ENCODE data around the gene PKD1L1.
"Not testable (repeated sequence)": the region's sequence is repeated elsewhere in the genome, so short reads cannot be mapped to it uniquely, and the experiment has no call there.

PKD1L1 gene

DNA sequence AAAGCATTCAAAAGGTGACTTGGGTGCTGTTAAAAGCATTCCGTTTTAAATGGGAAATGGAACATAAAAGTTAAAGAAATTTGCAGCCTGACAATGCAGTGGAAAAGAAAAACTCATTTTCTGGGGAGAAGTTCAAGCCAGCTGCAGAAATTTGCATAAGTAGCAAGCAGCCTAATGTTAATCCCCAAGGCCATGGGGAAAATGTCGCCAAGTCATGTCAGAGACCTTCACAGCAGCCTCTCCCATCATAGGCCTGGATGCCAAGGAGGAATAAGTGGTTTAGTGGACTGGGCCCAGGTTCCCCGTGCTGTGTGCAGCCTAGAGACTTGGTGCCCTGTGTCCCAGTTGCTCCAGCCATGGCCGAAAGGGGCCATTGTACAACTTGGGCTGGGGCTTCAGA, 154.2 kb downstream of the PKD1L1 start:
- DNase-seq (ENCODE audit: low spot score), result no peak

DNA sequence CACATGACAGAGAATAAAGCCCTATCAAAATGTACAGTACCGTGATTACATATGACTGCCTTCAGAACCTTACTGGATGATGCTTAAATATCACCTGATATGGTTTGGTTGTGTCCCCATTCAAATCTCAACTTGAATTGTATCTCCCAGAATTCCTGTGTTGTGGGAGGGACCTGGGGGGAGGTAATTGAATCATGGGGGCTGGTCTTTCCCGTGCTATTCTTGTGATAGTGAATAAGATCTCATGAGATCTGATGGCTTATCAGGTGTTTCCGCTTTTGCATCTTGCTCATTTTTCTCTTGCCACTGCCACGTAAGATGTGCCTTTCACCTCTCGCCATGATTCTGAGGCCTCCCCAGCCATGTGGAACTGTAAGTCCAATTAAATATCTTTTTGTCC, 155.1 kb downstream of the PKD1L1 start:
- DNase-seq (ENCODE audit: low spot score), result not testable (repeated sequence)

- peak; percentile 38 for DNase-seq (ENCODE audit: low spot score)
Observed at GRCh38 chr7:47792521-47793121, 155.6 kb downstream of the PKD1L1 start.

GRCh38 chr7:47791682-47792081, 156.6 kb downstream of the PKD1L1 start:
- no peak for DNase-seq (ENCODE audit: low spot score)

GRCh38 chr7:47788083-47788482, 160.2 kb downstream of the PKD1L1 start:
- DNase-seq (ENCODE audit: low spot score), result no peak

DNA sequence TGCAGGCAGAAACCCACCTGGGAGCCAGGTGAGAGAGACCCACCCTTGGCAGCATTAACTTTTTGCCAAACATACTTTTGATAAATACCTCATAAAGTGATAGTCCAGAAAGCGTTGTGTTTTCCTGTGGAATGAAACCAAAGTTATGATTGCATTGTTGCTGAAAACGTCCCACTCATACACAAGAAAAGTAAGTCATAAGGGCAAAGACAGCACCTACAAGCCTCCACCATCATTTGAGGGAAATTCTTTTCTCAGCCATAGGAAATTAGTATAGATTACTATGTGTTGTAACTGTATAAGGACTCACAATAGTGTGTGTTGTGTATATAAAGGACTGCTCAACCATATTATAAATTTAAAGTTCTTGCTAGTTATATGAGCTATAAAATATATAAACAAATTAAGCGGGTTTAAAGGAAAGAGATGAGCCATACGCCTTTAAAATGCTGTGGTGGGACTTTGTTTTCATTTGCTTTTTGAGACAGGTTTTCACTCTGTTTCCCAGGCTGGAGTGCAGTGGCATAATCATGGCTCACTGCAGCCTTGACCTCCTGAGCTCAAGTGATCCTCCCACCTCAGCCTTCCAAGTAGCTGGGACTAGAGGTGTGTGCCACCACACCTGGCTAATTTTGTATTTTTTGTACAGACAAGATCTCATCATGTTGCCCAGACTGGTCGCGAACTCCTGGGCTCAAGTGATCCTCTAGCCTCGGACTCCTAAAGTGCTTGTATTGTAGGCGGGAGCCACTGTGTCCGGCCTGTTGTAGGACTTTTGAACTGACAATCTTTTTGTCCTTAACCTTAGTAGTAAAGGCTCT, 160.8 kb downstream of the PKD1L1 start:
- DNase-seq (ENCODE audit: low spot score), result no peak

DNA sequence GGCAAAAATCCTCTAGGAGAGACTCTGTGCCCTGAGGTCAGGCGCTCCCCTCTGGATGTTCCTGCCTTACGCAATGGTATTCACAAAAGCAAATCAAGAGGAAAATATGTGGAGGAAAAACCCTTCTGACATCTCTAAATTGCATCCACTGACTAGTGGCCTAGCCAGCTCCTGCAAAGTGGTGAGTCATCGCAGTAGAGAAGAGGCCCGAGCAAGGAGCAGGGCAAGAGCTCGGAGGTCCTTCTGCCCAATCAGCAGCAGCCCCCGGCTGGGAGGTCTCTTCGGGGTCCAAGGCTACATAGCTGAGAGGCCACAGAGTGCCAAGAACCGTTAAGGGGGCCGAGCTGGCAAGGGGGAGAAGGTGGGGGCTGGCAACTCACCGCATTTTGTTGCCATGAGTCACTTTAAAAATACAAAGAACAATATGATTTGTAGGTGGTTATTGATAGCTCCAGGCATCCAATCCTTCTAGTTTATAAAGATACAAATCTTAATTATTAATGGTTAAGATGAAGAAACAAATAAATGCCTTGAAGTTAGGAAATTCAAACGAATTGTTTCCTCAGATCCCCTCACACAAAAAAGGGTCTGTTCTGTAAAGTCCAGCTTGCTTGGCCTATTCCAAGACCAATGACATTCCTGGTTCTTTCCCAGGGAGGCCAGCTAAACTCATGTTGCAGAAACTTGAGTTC, 161.6 kb downstream of the PKD1L1 start:
- peak; percentile 100 for DNase-seq (ENCODE audit: low spot score)

DNA sequence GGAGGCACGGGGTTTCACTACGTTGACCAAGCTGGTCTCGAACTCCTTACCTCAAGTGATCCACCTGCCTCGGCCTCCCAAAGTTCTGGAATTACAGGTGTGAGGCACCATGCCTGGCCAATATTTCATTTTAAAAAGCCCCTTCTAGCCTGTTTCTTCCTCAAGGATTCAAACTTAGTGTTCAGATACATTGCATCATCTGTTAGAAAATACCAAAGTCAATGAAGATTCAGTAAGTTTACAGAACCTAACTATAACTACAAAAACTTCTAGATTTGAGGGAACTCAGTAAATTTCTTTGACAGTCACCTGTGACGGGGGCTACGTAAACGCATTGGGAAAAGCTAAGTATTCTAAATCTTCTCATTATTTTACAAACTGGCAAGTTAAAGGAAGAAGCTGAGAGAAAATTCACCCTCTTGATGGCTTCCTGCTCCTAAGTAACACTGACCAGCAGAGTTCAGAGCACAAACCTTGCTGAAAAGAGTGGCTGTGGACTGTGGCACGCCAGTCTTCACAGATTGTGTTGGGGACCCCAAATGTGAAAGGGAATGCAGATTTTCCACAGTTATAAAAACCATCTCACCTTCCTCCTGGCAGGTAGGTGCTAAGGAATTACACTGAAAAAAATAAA, 162.2 kb downstream of the PKD1L1 start:
- DNase-seq (ENCODE audit: low spot score), result no peak

DNA sequence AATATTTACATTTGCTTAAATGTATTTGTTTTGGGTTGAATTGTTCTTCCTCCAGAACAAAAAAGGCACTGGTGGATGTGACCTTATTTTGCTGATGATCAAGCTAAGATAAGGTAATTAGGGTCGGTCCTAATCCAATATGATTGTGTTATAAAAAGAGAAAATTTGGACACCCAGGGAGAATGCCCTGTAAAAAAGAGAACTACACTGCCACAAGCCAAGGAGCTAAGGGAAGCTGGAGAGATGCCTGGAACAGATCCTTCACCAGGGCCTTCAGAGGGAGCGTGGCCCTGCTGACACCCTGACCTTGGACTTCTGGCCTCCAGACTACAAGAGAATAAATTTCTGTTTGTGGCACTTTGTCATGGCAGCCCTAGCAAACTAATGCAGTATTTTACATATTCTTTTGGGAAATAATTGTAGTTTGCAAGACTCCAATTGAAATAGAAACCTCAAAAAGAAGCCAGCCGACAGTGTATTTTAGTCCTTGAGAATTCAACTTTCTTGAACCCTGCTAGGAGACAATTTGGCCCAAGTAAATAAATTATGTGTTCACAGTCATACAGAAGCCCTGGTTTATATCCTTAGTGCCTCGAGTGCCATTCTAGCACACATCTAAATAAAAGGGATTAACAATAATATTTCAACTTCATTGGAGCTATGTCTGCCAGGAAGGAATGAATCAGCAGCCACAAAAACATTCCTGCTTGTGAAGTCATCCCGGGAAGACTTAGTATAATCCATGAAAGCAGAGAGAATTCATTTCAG, 164.6 kb downstream of the PKD1L1 start:
- DNase-seq (ENCODE audit: low spot score), result peak; percentile 94

GRCh38 chr7:47782792-47783191, 165.5 kb downstream of the PKD1L1 start:
- peak; percentile 62 for DNase-seq (ENCODE audit: low spot score)

- peak; percentile 33 for DNase-seq (ENCODE audit: low spot score)
Observed at GRCh38 chr7:47782022-47782421, 166.2 kb downstream of the PKD1L1 start.

DNA sequence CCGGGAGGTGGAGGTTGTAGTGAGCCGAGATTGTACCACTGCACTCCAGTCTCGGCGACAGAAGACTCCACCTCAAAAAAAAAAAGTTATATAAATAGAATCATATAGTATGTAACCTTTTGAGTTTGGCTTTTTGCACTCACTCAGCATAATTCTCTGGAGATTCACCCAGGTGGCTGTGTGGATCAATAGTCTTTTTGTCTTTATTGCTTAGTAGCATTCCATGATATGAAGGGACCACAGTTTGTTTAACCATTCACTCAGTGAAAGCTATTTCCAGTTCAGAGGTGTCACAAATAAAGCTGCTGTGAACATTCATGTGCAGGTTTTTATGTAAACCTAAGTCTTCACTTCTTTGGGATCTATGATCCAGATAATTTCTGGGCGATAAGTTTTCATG, 167.7 kb downstream of the PKD1L1 start:
- no peak for DNase-seq (ENCODE audit: low spot score)

- no peak for DNase-seq (ENCODE audit: low spot score)
Observed at GRCh38 chr7:47779341-47779771, 168.9 kb downstream of the PKD1L1 start.

DNA sequence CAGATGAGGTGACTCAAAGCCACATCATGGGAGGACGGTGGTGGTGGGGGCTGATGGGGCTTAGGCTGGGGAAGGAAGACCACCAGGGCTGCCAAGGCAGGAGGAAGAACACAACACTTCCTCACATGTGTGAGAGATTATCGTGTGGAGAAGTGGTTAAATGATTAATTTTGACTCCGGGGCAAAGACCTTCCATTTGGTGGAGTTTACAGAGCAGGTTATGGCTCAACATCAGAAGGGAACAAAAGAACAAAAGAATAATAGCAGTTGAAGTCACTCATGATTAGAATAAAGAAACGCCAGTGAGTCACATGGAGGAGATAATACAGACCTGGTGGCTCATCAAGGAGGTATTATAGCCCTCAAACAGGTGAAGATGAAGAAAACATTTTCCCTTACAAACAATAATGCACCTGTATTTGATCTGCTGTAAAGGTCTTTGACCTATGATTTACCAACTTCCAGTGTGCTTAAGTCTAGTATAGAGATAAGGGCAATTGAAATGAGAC, 170.1 kb downstream of the PKD1L1 start:
- DNase-seq (ENCODE audit: low spot score), result peak; percentile 84

GRCh38 chr7:47777531-47778152, 170.6 kb downstream of the PKD1L1 start:
- no peak for DNase-seq (ENCODE audit: low spot score)

- peak; percentile 66 for DNase-seq (ENCODE audit: low spot score)
Observed at GRCh38 chr7:47776335-47776734, 171.9 kb downstream of the PKD1L1 start.

- no peak for DNase-seq (ENCODE audit: low spot score)
Observed at GRCh38 chr7:47775238-47775637, 173.0 kb downstream of the PKD1L1 start.

GRCh38 chr7:47772492-47772891, 175.8 kb downstream of the PKD1L1 start:
- DNase-seq (ENCODE audit: low spot score), result no peak

DNA sequence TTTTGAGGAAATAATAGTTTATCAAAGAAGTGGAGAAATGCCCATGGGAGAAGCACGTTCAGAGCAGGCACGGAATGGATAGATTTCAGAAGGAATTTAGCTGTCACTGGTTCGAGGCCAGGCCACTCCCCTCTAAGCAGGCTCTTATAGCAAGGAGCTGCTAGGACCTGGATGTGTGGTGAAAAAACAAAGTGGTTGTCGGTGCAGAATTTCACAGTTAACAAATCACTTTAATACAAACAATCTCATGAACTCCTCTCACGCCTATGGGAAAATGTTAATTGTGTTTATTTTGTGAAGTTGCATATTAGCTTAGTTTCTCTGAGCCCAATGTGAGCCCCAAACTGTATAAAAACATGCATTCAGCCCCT, 176.3 kb downstream of the PKD1L1 start:
- DNase-seq (ENCODE audit: low spot score), result no peak

- DNase-seq (ENCODE audit: low spot score), result no peak
Observed at GRCh38 chr7:47771336-47771989, 176.8 kb downstream of the PKD1L1 start.

DNA sequence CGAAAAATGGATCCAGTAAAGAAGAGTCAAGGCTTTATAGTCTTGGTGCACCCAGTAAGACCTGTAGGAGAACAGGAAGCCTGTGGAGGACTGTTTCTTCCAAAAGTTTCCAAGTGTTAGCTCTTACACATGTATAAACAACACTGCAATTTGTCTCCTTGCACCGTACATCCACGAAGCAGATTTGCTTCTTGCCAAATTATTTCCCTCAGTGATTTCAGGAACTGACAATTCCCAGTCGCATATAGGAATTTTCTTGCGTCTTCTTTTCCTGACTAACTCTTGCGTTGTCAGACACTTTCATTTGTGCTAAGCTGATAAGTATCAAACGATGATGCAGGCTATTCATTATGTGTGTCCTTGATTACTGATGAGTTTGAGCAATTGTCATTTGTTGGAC, 182.1 kb downstream of the PKD1L1 start:
- no peak for DNase-seq (ENCODE audit: low spot score)
